GM23338 (cell line): Measurements from ENCODE around the gene AGRN. TPM values are rescaled to one million over a fixed set of nuclear protein-coding genes. Genes with fewer than 3 reads are reported as not detected.

ENCODE experiments used
- ATAC-seq: fragments of 200-7000 bp; cut with Tn5 transposase; 3 replicates; pipeline ENCODE4 v1.9.1; 2020
- DNase-seq: peaks from one replicate; pipeline ENCODE4 v3.0.0-alpha.2; 2015; ENCODE audit warnings: low spot score
- H2AFZ ChIP-seq: fragments of 200-600 bp; sonication (generic); 2 replicates; pipeline ENCODE4 v1.8.0; 2016; ENCODE audit warnings: antibody characterized with exemption, mild to moderate bottlenecking, moderate library complexity
- H3F3A ChIP-seq: fragments of 200-600 bp; sonication (generic); replicated peaks from 2 replicates; pipeline ENCODE4 v1.8.0; 2017; ENCODE audit warnings: antibody characterized with exemption, mixed run types, low read depth
- H3K27ac ChIP-seq: fragments of 200-600 bp; sonication (generic); 2 replicates; pipeline ENCODE4 v1.6.1; 2016; ENCODE audit warnings: low read depth
- H3K27me3 ChIP-seq: fragments of 200-600 bp; sonication (generic); 2 replicates; pipeline ENCODE4 v1.8.0; 2016; ENCODE audit warnings: mild to moderate bottlenecking, mixed run types, moderate library complexity; ENCODE audit not compliant: insufficient read depth
- H3K36me3 ChIP-seq: fragments of 200-600 bp; sonication (generic); 2 replicates; pipeline ENCODE4 v1.8.0; 2016; ENCODE audit warnings: mild to moderate bottlenecking; ENCODE audit not compliant: insufficient read depth
- H3K4me1 ChIP-seq: fragments of 200-600 bp; sonication (generic); 2 replicates; pipeline ENCODE4 v1.8.0; 2016; ENCODE audit warnings: mild to moderate bottlenecking, moderate library complexity; ENCODE audit not compliant: insufficient read depth
- H3K4me2 ChIP-seq: fragments of 200-600 bp; sonication (generic); 2 replicates; pipeline ENCODE4 v1.7.1; 2017; ENCODE audit warnings: mixed run types
- H3K4me3 ChIP-seq: fragments of 200-600 bp; sonication (generic); 2 replicates; pipeline ENCODE4 v1.6.1; 2016; ENCODE audit warnings: mixed run types
- H3K79me2 ChIP-seq: fragments of 200-600 bp; sonication (generic); replicated peaks from 2 replicates; pipeline ENCODE4 v1.8.0; 2017; ENCODE audit warnings: mild to moderate bottlenecking; ENCODE audit not compliant: insufficient read depth
- H3K9me2 ChIP-seq: fragments of 200-600 bp; sonication (generic); 2 replicates; pipeline ENCODE4 v1.8.0; 2017; ENCODE audit not compliant: insufficient read depth
- H4K20me1 ChIP-seq: fragments of 200-600 bp; sonication (generic); replicated peaks from 2 replicates; pipeline ENCODE4 v1.8.0; 2017; ENCODE audit warnings: mild to moderate bottlenecking; ENCODE audit not compliant: insufficient read depth
- H3K27ac Mint-ChIP-seq: 2 replicates; pipeline ENCODE4 v1.8.0; 2020; ENCODE audit warnings: inconsistent platforms, mild to moderate bottlenecking, moderate library complexity, mixed read lengths
- H3K27me3 Mint-ChIP-seq: 3 replicates; pipeline ENCODE4 v1.8.0; 2022; ENCODE audit warnings: low read depth, mild to moderate bottlenecking, moderate library complexity, mixed read lengths, inconsistent platforms; ENCODE audit not compliant: insufficient read depth, poor library complexity
- H3K36me3 Mint-ChIP-seq: 3 replicates; pipeline ENCODE4 v1.8.0; 2021; ENCODE audit warnings: low read depth, mild to moderate bottlenecking, inconsistent platforms, moderate library complexity, mixed read lengths
- H3K4me1 Mint-ChIP-seq: 3 replicates; pipeline ENCODE4 v1.8.0; 2020; ENCODE audit warnings: mild to moderate bottlenecking, inconsistent platforms, mixed read lengths
- H3K4me3 Mint-ChIP-seq: 3 replicates; pipeline ENCODE4 v1.8.0; 2021; ENCODE audit warnings: moderate library complexity, mild to moderate bottlenecking, inconsistent platforms, mixed read lengths
- H3K9me3 Mint-ChIP-seq: 3 replicates; pipeline ENCODE4 v1.8.0; 2020; ENCODE audit warnings: moderate library complexity, mild to moderate bottlenecking, inconsistent platforms, mixed read lengths
- EZH2 ChIP-seq: fragments of 200-600 bp; sonication (generic); IDR thresholded peaks from one replicate; pipeline ENCODE4 v1.8.0; 2017; ENCODE audit warnings: antibody characterized with exemption, mild to moderate bottlenecking, low read depth; ENCODE audit not compliant: unreplicated experiment
- EZH2phosphoT487 ChIP-seq: fragments of 200-600 bp; sonication (generic); IDR thresholded peaks from one replicate; pipeline ENCODE4 v1.8.1; 2018; ENCODE audit warnings: antibody characterized with exemption; ENCODE audit not compliant: unreplicated experiment
- POLR2AphosphoS5 ChIP-seq: IDR thresholded peaks from 2 replicates; pipeline ENCODE4 v1.6.1; 2016; ENCODE audit warnings: antibody characterized with exemption, low read depth
- polyA plus RNA-seq: library from polyadenylated mRNA; unstranded; fragments of >200 nt; fragmentation: Nextera tagmentation; extraction: Ambion mirVana; gene quantifications from 2 replicates; pipeline ENCODE4 v1.2.1, GENCODE V29; 2016
- total RNA-seq: library from RNA; depleted of rRNA; stranded (reverse); fragments of >200 nt; shearing (Covaris generic); gene quantifications from 2 replicates; pipeline ENCODE4 v1.2.3, GENCODE V29; 2014
- TF ChIP-seq, protein P1 (sequence below): fragments of 250-450 bp; sonication (Bioruptor Pico); IDR thresholded peaks from 2 replicates; pipeline ENCODE4 v1.5.0; 2020; ENCODE audit warnings: mild to moderate bottlenecking, moderate library complexity
- TF ChIP-seq, protein P2 (sequence below): IDR thresholded peaks from 2 replicates; pipeline ENCODE4 v1.6.1; 2016; ENCODE audit warnings: antibody characterized with exemption

AGRN gene
- total and polyA plus RNA-seq, 2 experiments from 2014 or later: 12.3 to 185 TPM

DNA sequence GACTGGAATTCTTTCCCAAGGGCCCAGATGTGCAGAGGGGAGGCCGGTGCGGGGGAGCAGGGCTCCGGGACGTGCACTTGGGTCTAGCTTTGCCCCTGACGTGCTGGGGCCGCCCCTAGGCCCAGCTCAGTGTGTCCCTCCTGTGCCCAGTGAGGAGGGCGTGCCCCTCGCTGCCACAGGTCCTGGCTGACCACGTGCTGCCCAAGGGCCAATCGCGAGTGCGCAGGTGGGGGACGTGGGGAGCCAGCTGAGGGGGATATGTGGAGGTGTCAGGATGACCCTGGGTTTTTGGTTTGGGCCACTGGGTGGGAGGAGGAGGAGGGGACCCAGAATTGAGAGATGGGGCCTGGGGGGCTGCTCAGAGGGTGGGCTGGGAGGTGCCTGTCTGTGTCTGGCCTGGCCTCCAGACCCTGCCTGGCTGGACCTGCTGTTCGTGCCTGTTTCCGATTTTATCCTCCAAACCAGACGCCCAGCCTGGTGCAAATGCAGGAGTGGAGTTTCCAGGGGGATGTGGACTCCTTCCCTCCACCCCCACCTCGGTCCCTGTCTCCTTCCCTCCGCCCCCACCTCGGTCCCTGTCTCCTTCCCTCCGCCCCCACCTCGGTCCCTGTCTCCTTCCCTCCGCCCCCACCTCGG, 60.3 kb downstream of the AGRN start:
- Mint-ChIP-seq H3K36me3 (no peaks in the 10 kb centered on the region), H3K4me1 (no peaks in the 10 kb centered on the region), H3K27ac (no peak overlapping the region), H3K27me3 (peaks cover 11% of the 10 kb centered on the region), H3K4me3 (peak overlapping the region; percentile 64), H3K9me3 (no peaks in the 10 kb centered on the region)
- H3F3A ChIP-seq: no peaks in the 10 kb centered on the region
- H3K27me3 ChIP-seq: no peaks in the 10 kb centered on the region
- no peaks in the 10 kb centered on the region for H3K79me2 ChIP-seq
- peak overlapping the region; percentile 81 for H2AFZ ChIP-seq
- DNase-seq (peak; percentile 81), ATAC-seq (peak; percentile 86)
- no peak overlapping the region for H3K27ac ChIP-seq
- TF ChIP-seq POLR2AphosphoS5 (peak; percentile 53), EZH2phosphoT487 (no peak), EZH2 (no peak)
- TF ChIP-seq, protein P1, sequence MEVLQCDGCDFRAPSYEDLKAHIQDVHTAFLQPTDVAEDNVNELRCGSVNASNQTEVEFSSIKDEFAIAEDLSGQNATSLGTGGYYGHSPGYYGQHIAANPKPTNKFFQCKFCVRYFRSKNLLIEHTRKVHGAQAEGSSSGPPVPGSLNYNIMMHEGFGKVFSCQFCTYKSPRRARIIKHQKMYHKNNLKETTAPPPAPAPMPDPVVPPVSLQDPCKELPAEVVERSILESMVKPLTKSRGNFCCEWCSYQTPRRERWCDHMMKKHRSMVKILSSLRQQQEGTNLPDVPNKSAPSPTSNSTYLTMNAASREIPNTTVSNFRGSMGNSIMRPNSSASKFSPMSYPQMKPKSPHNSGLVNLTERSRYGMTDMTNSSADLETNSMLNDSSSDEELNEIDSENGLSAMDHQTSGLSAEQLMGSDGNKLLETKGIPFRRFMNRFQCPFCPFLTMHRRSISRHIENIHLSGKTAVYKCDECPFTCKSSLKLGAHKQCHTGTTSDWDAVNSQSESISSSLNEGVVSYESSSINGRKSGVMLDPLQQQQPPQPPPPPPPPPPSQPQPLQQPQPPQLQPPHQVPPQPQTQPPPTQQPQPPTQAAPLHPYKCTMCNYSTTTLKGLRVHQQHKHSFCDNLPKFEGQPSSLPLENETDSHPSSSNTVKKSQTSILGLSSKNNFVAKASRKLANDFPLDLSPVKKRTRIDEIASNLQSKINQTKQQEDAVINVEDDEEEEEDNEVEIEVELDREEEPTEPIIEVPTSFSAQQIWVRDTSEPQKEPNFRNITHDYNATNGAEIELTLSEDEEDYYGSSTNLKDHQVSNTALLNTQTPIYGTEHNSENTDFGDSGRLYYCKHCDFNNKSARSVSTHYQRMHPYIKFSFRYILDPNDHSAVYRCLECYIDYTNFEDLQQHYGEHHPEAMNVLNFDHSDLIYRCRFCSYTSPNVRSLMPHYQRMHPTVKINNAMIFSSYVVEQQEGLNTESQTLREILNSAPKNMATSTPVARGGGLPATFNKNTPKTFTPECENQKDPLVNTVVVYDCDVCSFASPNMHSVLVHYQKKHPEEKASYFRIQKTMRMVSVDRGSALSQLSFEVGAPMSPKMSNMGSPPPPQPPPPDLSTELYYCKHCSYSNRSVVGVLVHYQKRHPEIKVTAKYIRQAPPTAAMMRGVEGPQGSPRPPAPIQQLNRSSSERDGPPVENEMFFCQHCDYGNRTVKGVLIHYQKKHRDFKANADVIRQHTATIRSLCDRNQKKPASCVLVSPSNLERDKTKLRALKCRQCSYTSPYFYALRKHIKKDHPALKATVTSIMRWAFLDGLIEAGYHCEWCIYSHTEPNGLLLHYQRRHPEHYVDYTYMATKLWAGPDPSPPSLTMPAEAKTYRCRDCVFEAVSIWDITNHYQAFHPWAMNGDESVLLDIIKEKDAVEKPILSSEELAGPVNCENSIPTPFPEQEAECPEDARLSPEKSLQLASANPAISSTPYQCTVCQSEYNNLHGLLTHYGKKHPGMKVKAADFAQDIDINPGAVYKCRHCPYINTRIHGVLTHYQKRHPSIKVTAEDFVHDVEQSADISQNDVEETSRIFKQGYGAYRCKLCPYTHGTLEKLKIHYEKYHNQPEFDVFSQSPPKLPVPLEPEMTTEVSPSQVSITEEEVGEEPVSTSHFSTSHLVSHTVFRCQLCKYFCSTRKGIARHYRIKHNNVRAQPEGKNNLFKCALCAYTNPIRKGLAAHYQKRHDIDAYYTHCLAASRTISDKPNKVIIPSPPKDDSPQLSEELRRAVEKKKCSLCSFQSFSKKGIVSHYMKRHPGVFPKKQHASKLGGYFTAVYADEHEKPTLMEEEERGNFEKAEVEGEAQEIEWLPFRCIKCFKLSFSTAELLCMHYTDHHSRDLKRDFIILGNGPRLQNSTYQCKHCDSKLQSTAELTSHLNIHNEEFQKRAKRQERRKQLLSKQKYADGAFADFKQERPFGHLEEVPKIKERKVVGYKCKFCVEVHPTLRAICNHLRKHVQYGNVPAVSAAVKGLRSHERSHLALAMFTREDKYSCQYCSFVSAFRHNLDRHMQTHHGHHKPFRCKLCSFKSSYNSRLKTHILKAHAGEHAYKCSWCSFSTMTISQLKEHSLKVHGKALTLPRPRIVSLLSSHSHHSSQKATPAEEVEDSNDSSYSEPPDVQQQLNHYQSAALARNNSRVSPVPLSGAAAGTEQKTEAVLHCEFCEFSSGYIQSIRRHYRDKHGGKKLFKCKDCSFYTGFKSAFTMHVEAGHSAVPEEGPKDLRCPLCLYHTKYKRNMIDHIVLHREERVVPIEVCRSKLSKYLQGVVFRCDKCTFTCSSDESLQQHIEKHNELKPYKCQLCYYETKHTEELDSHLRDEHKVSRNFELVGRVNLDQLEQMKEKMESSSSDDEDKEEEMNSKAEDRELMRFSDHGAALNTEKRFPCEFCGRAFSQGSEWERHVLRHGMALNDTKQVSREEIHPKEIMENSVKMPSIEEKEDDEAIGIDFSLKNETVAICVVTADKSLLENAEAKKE (CRISPR knock-in tag): no peak
- peak overlapping the region; percentile 81 for H3K4me2 ChIP-seq
- no peaks in the 10 kb centered on the region for H4K20me1 ChIP-seq
- H3K4me3 ChIP-seq: peak overlapping the region; percentile 55
- no peaks in the 10 kb centered on the region for H3K36me3 ChIP-seq
- no peaks in the 10 kb centered on the region for H3K9me2 ChIP-seq
- no peaks in the 10 kb centered on the region; the same call in 1 of the 2 replicates for H3K4me1 ChIP-seq

DNA sequence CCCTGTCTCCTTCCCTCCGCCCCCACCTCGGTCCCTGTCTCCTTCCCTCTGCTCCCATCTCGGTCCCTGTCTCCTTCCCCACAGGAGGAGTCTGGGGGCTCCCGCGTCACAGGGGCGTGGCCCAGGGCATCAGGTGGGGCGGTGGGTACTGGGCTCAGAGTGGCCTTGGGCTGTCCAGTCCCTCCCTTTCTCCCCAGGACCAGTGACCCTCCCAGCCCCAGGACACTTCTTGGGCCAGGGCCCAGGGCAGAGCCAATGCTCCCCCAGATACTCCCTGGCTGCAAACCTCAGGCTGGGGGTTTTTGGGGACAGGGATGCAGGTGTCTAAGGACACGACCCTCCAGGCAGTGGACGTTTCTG, 61.0 kb downstream of the AGRN start:
- H3K9me2 ChIP-seq: no peaks in the 10 kb centered on the region
- Mint-ChIP-seq H3K4me3 (peak overlapping the region; percentile 14; the same call in 1 of the 3 replicates), H3K27me3 (peaks cover 9% of the 10 kb centered on the region), H3K27ac (no peak overlapping the region), H3K9me3 (no peaks in the 10 kb centered on the region), H3K4me1 (no peaks in the 10 kb centered on the region), H3K36me3 (no peaks in the 10 kb centered on the region)
- H3K4me3 ChIP-seq: 0 out of 2 replicates have a peak overlapping the region, but pooled peaks have one; percentile 28
- DNase-seq (no peak), ATAC-seq (no peak)
- H3K27me3 ChIP-seq: no peaks in the 10 kb centered on the region
- H3K27ac ChIP-seq: no peak overlapping the region
- no peak overlapping the region for H2AFZ ChIP-seq
- H3F3A ChIP-seq: no peaks in the 10 kb centered on the region
- no peaks in the 10 kb centered on the region for H4K20me1 ChIP-seq
- H3K4me1 ChIP-seq: no peaks in the 10 kb centered on the region; the same call in 1 of the 2 replicates
- H3K36me3 ChIP-seq: no peaks in the 10 kb centered on the region
- no peaks in the 10 kb centered on the region for H3K79me2 ChIP-seq
- H3K4me2 ChIP-seq: no peak overlapping the region
- TF ChIP-seq EZH2: no peak
- TF ChIP-seq, protein P2, sequence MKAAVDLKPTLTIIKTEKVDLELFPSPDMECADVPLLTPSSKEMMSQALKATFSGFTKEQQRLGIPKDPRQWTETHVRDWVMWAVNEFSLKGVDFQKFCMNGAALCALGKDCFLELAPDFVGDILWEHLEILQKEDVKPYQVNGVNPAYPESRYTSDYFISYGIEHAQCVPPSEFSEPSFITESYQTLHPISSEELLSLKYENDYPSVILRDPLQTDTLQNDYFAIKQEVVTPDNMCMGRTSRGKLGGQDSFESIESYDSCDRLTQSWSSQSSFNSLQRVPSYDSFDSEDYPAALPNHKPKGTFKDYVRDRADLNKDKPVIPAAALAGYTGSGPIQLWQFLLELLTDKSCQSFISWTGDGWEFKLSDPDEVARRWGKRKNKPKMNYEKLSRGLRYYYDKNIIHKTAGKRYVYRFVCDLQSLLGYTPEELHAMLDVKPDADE: no peak
